22Rv1 (cell line): ENCODE results near the gene OBP2B.

ENCODE experiments used
- H3K27ac ChIP-seq: fragments of 450-650 bp; 2 replicates; pipeline ENCODE4 v1.5.1; 2017
- CTCF ChIP-seq: fragments of 450-650 bp; IDR thresholded peaks from 2 replicates; pipeline ENCODE4 v1.5.1; 2017; ENCODE audit warnings: mild to moderate bottlenecking
- ZFX ChIP-seq: fragments of 450-650 bp; IDR thresholded peaks from 2 replicates; pipeline ENCODE4 v1.6.1; 2017; ENCODE audit warnings: antibody characterized with exemption, borderline replicate concordance

Gene OBP2B

GRCh38 chr9:133202145-133202513 lies 6.9 kb downstream of the OBP2B start:
- TF ChIP-seq CTCF (no peak), ZFX (no peak)
- H3K27ac ChIP-seq, result no peak overlapping the region

- H3K27ac ChIP-seq, result no peak overlapping the region
- no peak for TF ChIP-seq CTCF
- no peak for TF ChIP-seq ZFX
Observed at GRCh38 chr9:133201424-133202144, 7.5 kb downstream of the OBP2B start.

- TF ChIP-seq ZFX (no peak), CTCF (no peak)
- H3K27ac ChIP-seq, result no peak overlapping the region
Observed at GRCh38 chr9:133200631-133201030, 8.4 kb downstream of the OBP2B start.

- H3K27ac ChIP-seq, result no peak overlapping the region
- TF ChIP-seq CTCF (peak; percentile 43), ZFX (no peak)
Observed at GRCh38 chr9:133199648-133200321, 9.3 kb downstream of the OBP2B start.

- H3K27ac ChIP-seq, result no peak overlapping the region
- TF ChIP-seq ZFX, result no peak
- TF ChIP-seq CTCF, result no peak
Observed at GRCh38 chr9:133195029-133195428, 14.0 kb downstream of the OBP2B start.

GRCh38 chr9:133194597-133194996 lies 14.5 kb downstream of the OBP2B start:
- no peak overlapping the region for H3K27ac ChIP-seq
- TF ChIP-seq ZFX, result no peak
- no peak for TF ChIP-seq CTCF

- TF ChIP-seq ZFX (no peak), CTCF (no peak)
Observed at GRCh38 chr9:133191989-133192388, 17.1 kb downstream of the OBP2B start.

More at GRCh38 chr9:133191989-133192388, 17.1 kb downstream of the OBP2B start:
- no peak overlapping the region for H3K27ac ChIP-seq
